Esophagus muscularis mucosa (tissue), 4 donors: ENCODE results near the gene NSMF.

Experiments used
- EP300 ChIP-seq: sonication (generic); formaldehyde crosslinking; IDR thresholded peaks from one replicate; pipeline ENCODE4 v1.6.1; 2017; ENCODE audit warnings: antibody characterized with exemption
- POLR2A ChIP-seq: fragments of 450-650 bp; IDR thresholded peaks from one replicate; pipeline ENCODE4 v1.6.1; 2017; ENCODE audit warnings: antibody characterized with exemption, moderate library complexity, mild to moderate bottlenecking, low read depth
- POLR2AphosphoS5 ChIP-seq, 2 donors: sonication (generic); formaldehyde crosslinking; IDR thresholded peaks; one replicate each; pipeline ENCODE4 v1.6.1; 2017; ENCODE audit warnings: antibody characterized with exemption in 2 of 2
- TF ChIP-seq, protein P1 (sequence below), 3 experiments: fragments of 200-600 bp in 2 of 3; fragments of 450-650 bp in 1 of 3; sonication (generic) in 2 of 3; IDR thresholded peaks; one replicate each; pipeline ENCODE4 v1.5.1; 2017 to 2019; ENCODE audit warnings: antibody characterized with exemption in 3 of 3, mild to moderate bottlenecking in 2 of 3, moderate library complexity in 1 of 3

- TF ChIP-seq, protein P1, sequence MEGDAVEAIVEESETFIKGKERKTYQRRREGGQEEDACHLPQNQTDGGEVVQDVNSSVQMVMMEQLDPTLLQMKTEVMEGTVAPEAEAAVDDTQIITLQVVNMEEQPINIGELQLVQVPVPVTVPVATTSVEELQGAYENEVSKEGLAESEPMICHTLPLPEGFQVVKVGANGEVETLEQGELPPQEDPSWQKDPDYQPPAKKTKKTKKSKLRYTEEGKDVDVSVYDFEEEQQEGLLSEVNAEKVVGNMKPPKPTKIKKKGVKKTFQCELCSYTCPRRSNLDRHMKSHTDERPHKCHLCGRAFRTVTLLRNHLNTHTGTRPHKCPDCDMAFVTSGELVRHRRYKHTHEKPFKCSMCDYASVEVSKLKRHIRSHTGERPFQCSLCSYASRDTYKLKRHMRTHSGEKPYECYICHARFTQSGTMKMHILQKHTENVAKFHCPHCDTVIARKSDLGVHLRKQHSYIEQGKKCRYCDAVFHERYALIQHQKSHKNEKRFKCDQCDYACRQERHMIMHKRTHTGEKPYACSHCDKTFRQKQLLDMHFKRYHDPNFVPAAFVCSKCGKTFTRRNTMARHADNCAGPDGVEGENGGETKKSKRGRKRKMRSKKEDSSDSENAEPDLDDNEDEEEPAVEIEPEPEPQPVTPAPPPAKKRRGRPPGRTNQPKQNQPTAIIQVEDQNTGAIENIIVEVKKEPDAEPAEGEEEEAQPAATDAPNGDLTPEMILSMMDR (IDR thresholded peaks at IDR 0.05), result no peak
- no peak for TF ChIP-seq EP300
- TF ChIP-seq POLR2A, result no peak
- no peak for TF ChIP-seq POLR2AphosphoS5 (IDR thresholded peaks at IDR 0.05)
These were observed 11.2 kb downstream of the NSMF start for GRCh38 chr9:137447722-137448601.
